Stimulated activated CD8-positive, alpha-beta memory T cell treated with anti-CD3 and anti-CD28 coated beads, Interleukin-15, amount 100 ng/mL, for 1 hour (primary cell): ENCODE measurements around the gene CD74.

Source experiments
- DNase-seq: peaks from one replicate; pipeline ENCODE4 v3.0.0-alpha.2; 2020; ENCODE audit warnings: low read depth

Gene CD74

DNA sequence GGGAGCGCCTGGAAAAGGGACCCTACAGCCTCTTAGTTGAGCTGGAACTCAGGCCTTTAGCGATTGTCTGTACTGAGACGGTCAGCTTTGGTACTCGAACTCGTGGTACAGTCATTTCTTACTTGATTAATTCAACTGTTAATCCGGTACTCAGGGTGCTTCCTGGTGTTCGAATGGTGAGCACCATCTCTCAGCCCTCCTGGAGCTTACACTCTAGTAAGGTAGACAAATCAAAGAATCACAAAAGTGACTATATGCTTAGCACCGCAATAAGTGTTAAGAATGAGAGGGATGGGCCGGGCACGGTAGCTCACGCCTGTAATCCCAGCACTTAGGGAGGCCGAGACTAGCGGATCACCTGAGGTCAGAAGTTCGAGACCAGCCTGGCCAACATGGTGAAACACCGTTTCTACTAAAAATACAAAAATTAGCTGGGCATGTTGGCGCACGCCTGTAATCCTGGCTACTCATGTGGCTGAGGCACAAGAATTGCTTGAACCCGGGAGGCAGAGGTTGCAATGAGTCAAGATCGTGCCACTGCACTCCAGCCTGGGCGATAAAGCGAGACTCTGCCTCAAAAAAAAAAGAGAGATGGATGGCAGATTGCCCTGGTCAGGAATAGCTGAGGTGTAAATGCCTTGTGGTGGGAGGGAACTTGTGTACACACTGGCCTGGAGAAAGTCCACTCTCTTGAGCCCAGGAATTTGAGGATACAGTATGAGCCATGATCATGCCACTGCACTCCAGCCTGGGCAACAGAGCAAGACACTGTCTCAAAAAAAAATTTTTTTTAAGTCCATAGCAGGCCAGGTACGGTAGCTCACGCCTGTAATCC lies 54.2 kb downstream of the CD74 start:
- DNase-seq = no peak

- peak; percentile 93 for DNase-seq
Observed at GRCh38 chr5:150357326-150358260, 55.1 kb downstream of the CD74 start, which contains the start of gene TCOF1. Gene TCOF1 (plus strand): TSS chr5:150357697. CDS start chr5:150357747, 50 bp downstream.

DNA sequence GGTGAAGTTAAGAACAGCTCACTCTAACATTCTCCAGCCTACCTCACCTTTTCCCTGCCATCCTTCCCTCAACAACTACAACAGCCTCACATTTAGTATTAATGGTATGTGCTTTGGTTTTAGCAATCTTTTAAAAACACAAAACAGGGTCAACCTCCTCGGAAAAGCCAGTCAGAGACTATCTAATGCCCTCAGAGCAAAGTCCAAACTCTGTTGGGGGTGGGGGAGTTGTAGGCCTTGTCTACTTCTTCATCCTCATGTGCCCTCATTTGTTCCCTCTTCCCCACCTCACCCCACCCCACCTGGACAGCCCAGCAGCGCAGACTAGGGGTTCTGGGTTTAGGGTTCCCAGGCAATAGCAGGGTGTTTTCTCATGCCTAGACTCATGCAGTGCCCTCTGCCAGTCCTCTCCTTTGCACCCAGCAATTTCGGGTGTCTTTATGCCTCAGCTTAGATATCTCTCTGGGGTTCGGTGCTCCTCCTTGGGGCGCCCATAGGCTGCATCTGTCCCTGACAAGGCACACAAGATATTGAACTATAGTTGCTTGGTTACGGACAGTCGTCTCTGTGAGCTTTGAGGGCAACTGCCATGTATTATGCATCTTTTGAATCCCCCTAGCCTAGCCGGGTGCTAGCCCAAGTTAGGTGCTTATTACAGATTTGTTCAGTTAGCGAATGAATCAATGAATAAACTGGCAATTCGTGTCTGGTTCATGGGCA lies 56.0 kb downstream of the CD74 start:
- no peak for DNase-seq

- no peak for DNase-seq
Observed at GRCh38 chr5:150355791-150356190, 56.9 kb downstream of the CD74 start.

GRCh38 chr5:150353032-150353675 lies 59.6 kb downstream of the CD74 start:
- DNase-seq = no peak

DNA sequence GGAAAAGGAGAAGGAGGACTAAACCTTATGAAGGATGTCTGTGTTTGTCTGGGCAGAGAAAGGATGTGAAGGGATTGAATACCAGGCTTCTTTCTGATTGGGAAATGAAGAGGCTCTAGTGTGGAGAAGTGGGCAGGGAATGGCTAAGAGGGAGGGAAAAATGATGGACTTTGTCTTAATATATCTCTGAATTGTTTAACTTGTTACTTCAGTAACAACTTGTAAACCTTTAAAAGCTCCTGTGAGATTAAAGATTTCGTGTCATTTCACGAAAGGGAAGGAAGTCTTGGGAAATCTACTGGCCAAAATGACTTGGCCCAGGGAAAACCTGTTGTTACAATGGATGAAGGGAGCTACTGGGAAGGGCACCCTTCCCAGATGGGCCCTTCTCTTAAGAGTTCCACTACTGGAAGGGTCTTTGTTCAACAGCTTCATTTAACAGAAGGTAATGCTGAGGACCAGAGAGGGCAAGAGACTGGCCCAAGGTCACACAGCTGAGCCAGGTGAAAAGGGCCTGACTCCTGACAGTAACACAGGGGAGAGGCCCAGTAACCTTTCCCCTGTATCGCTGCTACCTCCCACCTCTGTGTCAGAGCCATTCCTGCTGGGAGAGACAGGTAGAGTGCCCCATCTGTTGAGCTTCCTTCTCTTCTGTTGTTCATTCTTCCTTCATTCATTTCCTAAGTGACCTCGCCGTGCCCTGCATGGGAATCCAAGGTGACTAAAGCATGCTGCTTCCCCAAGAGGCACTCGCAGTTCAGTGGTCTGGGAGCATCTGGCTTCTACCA lies 60.3 kb downstream of the CD74 start:
- DNase-seq = no peak
